SK-N-SH (cell line): Measurements from ENCODE around the gene KSR2. TPM values are rescaled to one million over a fixed set of nuclear protein-coding genes. Genes with fewer than 3 reads are reported as not detected.

Source experiments
- CTCF ChIA-PET: fragments of 300-600, 350-600 bp; formaldehyde crosslinking; extraction: SDS; loops from one replicate; lab custom pipeline; 2021; lab: Yijun Ruan, JAX
- POLR2A ChIA-PET: fragments of 350-600 bp; sonication (Branson Sonifier 250); formaldehyde crosslinking; extraction: SDS; loops from one replicate; lab custom pipeline; 2020; ENCODE audit warnings: antibody characterized with exemption, inconsistent platforms; lab: Yijun Ruan, JAX
- DNase-seq: peaks from one replicate; pipeline ENCODE4 v3.0.0; 2012
- H2AFZ ChIP-seq: fragments of 200-600 bp; sonication (generic); 2 replicates; pipeline ENCODE4 v1.8.1; 2016; ENCODE audit warnings: antibody characterized with exemption, mild to moderate bottlenecking, low read depth
- H3F3A ChIP-seq: fragments of 200-600 bp; sonication (generic); replicated peaks from 2 replicates; pipeline ENCODE3; 2016; ENCODE audit warnings: antibody characterized with exemption, mild to moderate bottlenecking; ENCODE audit not compliant: insufficient read depth
- H3K27ac ChIP-seq, 2 experiments: fragments of 200-500 bp in 1 of 2; fragments of 200-600 bp in 1 of 2; sonication (Bioruptor generic) in 1 of 2; sonication (generic), shearing (Covaris generic) in 1 of 2; 2 replicates each; pipeline versions ENCODE4 v1.5.1 to v1.6.1; 2014 to 2016; ENCODE audit warnings: low read depth in 2 of 2, inconsistent platforms in 1 of 2, low read length in 1 of 2, mild to moderate bottlenecking in 1 of 2, mixed read lengths in 1 of 2
- H3K27me3 ChIP-seq: fragments of 200-600 bp; sonication (generic), shearing (Covaris generic); 2 replicates; pipeline ENCODE4 v1.6.1; 2016; ENCODE audit warnings: mixed run types; ENCODE audit not compliant: insufficient read depth
- H3K36me3 ChIP-seq, 2 experiments: fragments of 200-500 bp in 1 of 2; fragments of 200-600 bp in 1 of 2; sonication (Bioruptor generic) in 1 of 2; sonication (generic) in 1 of 2; replicated peaks in 1 of 2; 2 replicates each; pipeline versions ENCODE3 to v1.5.1; 2014 to 2016; ENCODE audit warnings: low read length in 1 of 2, mild to moderate bottlenecking in 1 of 2; ENCODE audit not compliant: insufficient read depth in 2 of 2, control insufficient read depth in 1 of 2
- H3K4me1 ChIP-seq, 2 experiments: fragments of 200-500 bp in 1 of 2; fragments of 200-600 bp in 1 of 2; sonication (Bioruptor generic) in 1 of 2; sonication (generic), shearing (Covaris generic) in 1 of 2; 2 replicates each; pipeline versions ENCODE4 v1.5.1 to v1.6.1; 2014 to 2016; ENCODE audit warnings: low read depth in 1 of 2, low read length in 1 of 2, mixed run types in 1 of 2; ENCODE audit not compliant: insufficient read depth in 2 of 2, control insufficient read depth in 1 of 2
- H3K4me2 ChIP-seq: fragments of 200-600 bp; sonication (generic), shearing (Covaris generic); 2 replicates; pipeline ENCODE4 v1.6.1; 2017; ENCODE audit warnings: mixed run types
- H3K4me3 ChIP-seq, 2 experiments: fragments of 200-500 bp in 1 of 2; fragments of 200-600 bp in 1 of 2; sonication (Bioruptor generic) in 1 of 2; sonication (generic), shearing (Covaris generic) in 1 of 2; 2 replicates each; pipeline versions ENCODE4 v1.5.1 to v1.8.1; 2014 to 2016; ENCODE audit warnings: low read depth in 2 of 2, inconsistent platforms in 1 of 2, low read length in 1 of 2, mild to moderate bottlenecking in 1 of 2, mixed read lengths in 1 of 2, moderate library complexity in 1 of 2
- H3K79me2 ChIP-seq: fragments of 200-600 bp; sonication (generic); 2 replicates; pipeline ENCODE4 v1.8.1; 2017; ENCODE audit warnings: mild to moderate bottlenecking; ENCODE audit not compliant: insufficient read depth
- H3K9ac ChIP-seq: fragments of 200-600 bp; sonication (generic); 2 replicates; pipeline ENCODE4 v1.6.1; 2017; ENCODE audit warnings: mixed run types
- H3K9me2 ChIP-seq: fragments of 200-600 bp; sonication (generic); 2 replicates; pipeline ENCODE4 v1.6.1; 2017; ENCODE audit warnings: mixed run types
- H3K9me3 ChIP-seq: fragments of 200-600 bp; sonication (generic); 2 replicates; pipeline ENCODE4 v1.6.1; 2017; ENCODE audit warnings: mixed run types, mild to moderate bottlenecking, moderate library complexity
- H4K20me1 ChIP-seq: fragments of 200-600 bp; sonication (generic); 2 replicates; pipeline ENCODE4 v1.6.1; 2017; ENCODE audit warnings: mild to moderate bottlenecking, mixed run types; ENCODE audit not compliant: insufficient read depth
- ELF1 ChIP-seq: IDR thresholded peaks from 2 replicates; pipeline ENCODE4 v1.4.0; 2012
- FOXM1 ChIP-seq: IDR thresholded peaks from 2 replicates; pipeline ENCODE4 v1.4.0; 2012; ENCODE audit warnings: low read depth, mild to moderate bottlenecking
- GABPA ChIP-seq: IDR thresholded peaks from 2 replicates; pipeline ENCODE4 v1.4.0; 2012; ENCODE audit warnings: low read depth, mild to moderate bottlenecking
- GATA2 ChIP-seq: sonication (generic); formaldehyde crosslinking; IDR thresholded peaks from 2 replicates; pipeline ENCODE4 v1.5.0; 2020; ENCODE audit warnings: mild to moderate bottlenecking, missing genetic modification reagents
- MXI1 ChIP-seq: IDR thresholded peaks from 2 replicates; pipeline ENCODE4 v1.6.1; 2012; ENCODE audit warnings: mild to moderate bottlenecking, low read depth, low read length, improper control_type of control experiment
- NRF1 ChIP-seq: IDR thresholded peaks from 2 replicates; pipeline ENCODE4 v1.6.1; 2012; ENCODE audit warnings: low read depth, mild to moderate bottlenecking, low read length
- RXRA ChIP-seq: IDR thresholded peaks from 2 replicates; pipeline ENCODE4 v1.4.0; 2012; ENCODE audit warnings: low read depth, mild to moderate bottlenecking, borderline replicate concordance
- SIN3A ChIP-seq: IDR thresholded peaks from 2 replicates; pipeline ENCODE4 v1.6.1; 2012; ENCODE audit warnings: low read depth, mild to moderate bottlenecking, low read length, moderate library complexity, borderline replicate concordance
- TAF1 ChIP-seq: IDR thresholded peaks from 2 replicates; pipeline ENCODE4 v1.6.1; 2012; ENCODE audit warnings: low read depth, mild to moderate bottlenecking, low read length, moderate library complexity, borderline replicate concordance
- TCF12 ChIP-seq: IDR thresholded peaks from 2 replicates; pipeline ENCODE4 v1.4.0; 2012
- WGBS: methylation state at CpG from one replicate; pipeline ENCODE4 v1.1.6; 2017; ENCODE audit warnings: low lambda C conversion rate; 5-methylcytosine and 5-hydroxymethylcytosine counted together
- polyA plus RNA-seq, 3 experiments: library from polyadenylated mRNA; depleted of rRNA; stranded (reverse); fragments of >200 nt; gene quantifications; 2 replicates each; pipeline ENCODE4 v1.2.3, GENCODE V29; 2012
- TF ChIP-seq, protein P1 (sequence below): IDR thresholded peaks from 2 replicates; pipeline ENCODE4 v1.6.1; 2012; ENCODE audit warnings: mild to moderate bottlenecking, low read depth, low read length, moderate library complexity
- TF ChIP-seq, protein P2 (sequence below): IDR thresholded peaks from 2 replicates; pipeline ENCODE4; 2012
- TF ChIP-seq, protein P3 (sequence below): IDR thresholded peaks from 2 replicates; pipeline ENCODE4 v1.4.0; 2012; ENCODE audit warnings: low read depth
- TF ChIP-seq, protein P4 (sequence below): IDR thresholded peaks from 2 replicates; pipeline ENCODE4 v1.4.0; 2012; ENCODE audit warnings: low read depth, borderline replicate concordance
- TF ChIP-seq, protein P5 (sequence below): fragments of 150-350 bp; IDR thresholded peaks from 2 replicates; pipeline ENCODE4 v1.6.1; 2016; ENCODE audit warnings: mild to moderate bottlenecking, low read depth, low read length

Gene KSR2
- polyA plus RNA-seq, 1 of the 3 experiments (the other 2 are of a cell fraction) = 0.12 TPM

DNA sequence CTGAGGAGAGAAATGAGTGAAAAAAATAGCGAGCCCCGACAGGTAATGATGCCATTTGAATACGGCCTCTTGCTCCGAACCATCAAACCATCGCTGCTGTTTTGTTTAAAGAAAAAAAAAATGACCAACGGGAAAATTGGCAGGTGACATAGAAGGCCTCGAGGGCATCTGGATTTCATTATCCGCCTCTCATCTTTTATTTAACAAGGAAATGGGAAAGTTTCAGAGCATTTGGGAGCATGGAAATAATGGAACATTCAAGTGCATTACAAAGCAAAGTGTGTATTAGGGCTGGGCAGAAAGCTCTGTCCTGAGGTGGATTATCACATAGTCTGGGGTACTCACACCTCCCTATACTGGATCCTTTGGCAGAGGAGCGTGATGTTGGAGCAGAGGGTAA, 258.7 kb downstream of the KSR2 start (continued):
- TF ChIP-seq, protein P1, sequence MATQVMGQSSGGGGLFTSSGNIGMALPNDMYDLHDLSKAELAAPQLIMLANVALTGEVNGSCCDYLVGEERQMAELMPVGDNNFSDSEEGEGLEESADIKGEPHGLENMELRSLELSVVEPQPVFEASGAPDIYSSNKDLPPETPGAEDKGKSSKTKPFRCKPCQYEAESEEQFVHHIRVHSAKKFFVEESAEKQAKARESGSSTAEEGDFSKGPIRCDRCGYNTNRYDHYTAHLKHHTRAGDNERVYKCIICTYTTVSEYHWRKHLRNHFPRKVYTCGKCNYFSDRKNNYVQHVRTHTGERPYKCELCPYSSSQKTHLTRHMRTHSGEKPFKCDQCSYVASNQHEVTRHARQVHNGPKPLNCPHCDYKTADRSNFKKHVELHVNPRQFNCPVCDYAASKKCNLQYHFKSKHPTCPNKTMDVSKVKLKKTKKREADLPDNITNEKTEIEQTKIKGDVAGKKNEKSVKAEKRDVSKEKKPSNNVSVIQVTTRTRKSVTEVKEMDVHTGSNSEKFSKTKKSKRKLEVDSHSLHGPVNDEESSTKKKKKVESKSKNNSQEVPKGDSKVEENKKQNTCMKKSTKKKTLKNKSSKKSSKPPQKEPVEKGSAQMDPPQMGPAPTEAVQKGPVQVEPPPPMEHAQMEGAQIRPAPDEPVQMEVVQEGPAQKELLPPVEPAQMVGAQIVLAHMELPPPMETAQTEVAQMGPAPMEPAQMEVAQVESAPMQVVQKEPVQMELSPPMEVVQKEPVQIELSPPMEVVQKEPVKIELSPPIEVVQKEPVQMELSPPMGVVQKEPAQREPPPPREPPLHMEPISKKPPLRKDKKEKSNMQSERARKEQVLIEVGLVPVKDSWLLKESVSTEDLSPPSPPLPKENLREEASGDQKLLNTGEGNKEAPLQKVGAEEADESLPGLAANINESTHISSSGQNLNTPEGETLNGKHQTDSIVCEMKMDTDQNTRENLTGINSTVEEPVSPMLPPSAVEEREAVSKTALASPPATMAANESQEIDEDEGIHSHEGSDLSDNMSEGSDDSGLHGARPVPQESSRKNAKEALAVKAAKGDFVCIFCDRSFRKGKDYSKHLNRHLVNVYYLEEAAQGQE = no peak
- no peak for TF ChIP-seq GATA2
- TF ChIP-seq, protein P2, sequence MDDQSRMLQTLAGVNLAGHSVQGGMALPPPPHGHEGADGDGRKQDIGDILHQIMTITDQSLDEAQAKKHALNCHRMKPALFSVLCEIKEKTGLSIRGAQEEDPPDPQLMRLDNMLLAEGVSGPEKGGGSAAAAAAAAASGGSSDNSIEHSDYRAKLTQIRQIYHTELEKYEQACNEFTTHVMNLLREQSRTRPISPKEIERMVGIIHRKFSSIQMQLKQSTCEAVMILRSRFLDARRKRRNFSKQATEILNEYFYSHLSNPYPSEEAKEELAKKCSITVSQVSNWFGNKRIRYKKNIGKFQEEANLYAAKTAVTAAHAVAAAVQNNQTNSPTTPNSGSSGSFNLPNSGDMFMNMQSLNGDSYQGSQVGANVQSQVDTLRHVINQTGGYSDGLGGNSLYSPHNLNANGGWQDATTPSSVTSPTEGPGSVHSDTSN = no peak

DNA sequence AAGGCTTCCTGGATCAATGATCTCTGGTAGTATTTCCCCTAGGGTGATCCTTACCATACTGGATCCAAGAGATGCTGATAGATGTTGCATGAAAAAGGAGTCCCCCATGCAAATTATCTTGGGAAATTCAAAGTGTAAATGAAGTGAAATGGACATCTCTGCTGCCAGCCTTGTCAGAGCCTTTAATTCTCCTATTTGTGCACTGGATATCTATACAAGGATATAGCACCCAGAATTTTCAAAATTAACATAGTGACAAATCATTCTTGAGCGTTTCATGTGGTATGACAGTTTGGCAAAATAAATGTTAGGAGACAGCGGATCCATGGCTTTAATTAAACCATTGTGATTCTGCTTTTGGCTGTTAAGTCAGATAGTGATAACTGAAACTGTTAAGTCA, 260.9 kb downstream of the KSR2 start:
- H3K27me3 ChIP-seq = no peaks in the 10 kb centered on the region
- no peaks in the 10 kb centered on the region for H3K36me3 ChIP-seq
- WGBS = 64% methylated on average over 2 of the region's 2 CpGs
- no peak overlapping the region for H3K9ac ChIP-seq
- H3K27ac ChIP-seq = no peak overlapping the region
- no peak for DNase-seq
- no peak overlapping the region for H2AFZ ChIP-seq
- H3K9me2 ChIP-seq = no peaks in the 10 kb centered on the region
- no peak overlapping the region for H3K4me2 ChIP-seq
- no peak for TF ChIP-seq GATA2
- TF ChIP-seq, protein P2 = no peak
- TF ChIP-seq RXRA = no peak
- no peak for TF ChIP-seq MXI1
- no peak for TF ChIP-seq TCF12
- TF ChIP-seq, protein P3, sequence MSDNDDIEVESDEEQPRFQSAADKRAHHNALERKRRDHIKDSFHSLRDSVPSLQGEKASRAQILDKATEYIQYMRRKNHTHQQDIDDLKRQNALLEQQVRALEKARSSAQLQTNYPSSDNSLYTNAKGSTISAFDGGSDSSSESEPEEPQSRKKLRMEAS = no peak
- no peak for TF ChIP-seq SIN3A
- H3K9me3 ChIP-seq = no peaks in the 10 kb centered on the region
- no peaks in the 10 kb centered on the region for H4K20me1 ChIP-seq
- CTCF ChIA-PET = no interaction called here
- H3K4me3 ChIP-seq = no peak overlapping the region
- POLR2A ChIA-PET = no interaction called here
- H3K79me2 ChIP-seq = no peaks in the 10 kb centered on the region
- H3F3A ChIP-seq = no peaks in the 10 kb centered on the region
- peaks cover 0 to 3% of the 10 kb centered on the region in 2 experiments; a peak in 1 of 4 replicates for H3K4me1 ChIP-seq

DNA sequence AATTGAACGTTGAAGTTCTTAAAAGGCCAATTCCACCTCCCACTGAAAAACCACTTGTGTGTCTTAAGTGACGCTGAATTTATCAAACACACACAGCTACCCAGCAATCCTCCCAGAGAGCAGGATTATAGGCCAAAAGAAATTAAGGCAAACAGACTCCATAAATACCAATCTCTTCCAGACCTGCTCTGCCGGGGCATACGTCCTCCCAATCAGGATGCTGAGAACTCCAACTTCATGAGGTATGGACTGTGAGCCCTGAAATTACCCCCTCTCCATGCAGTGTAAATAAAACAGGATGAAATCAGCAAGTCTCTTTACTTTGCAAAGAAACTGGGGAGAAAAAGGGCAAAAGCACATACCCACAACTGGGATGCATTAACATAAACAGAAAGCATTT, 265.2 kb downstream of the KSR2 start:
- Histone ChIP-seq H3K9me3 (no peaks in the 10 kb centered on the region), H3K9me2 (no peaks in the 10 kb centered on the region), H2AFZ (no peak overlapping the region), H3K36me3 (no peaks in the 10 kb centered on the region), H3K27ac (no peak overlapping the region), H3K27me3 (no peaks in the 10 kb centered on the region), H3F3A (no peaks in the 10 kb centered on the region), H3K79me2 (no peaks in the 10 kb centered on the region), H3K9ac (no peak overlapping the region), H3K4me2 (no peak overlapping the region), H4K20me1 (no peaks in the 10 kb centered on the region), H3K4me3 (no peak overlapping the region), H3K4me1 (no peaks in the 10 kb centered on the region; a peak in 1 of 4 replicates)
- no peak for DNase-seq
- WGBS = 70% methylated on average over 4 of the region's 4 CpGs
- POLR2A ChIA-PET = interaction anchor here (0.5 kb wide), 1 partner anchor 27 kb away, joined by 3 read pairs; no protein-coding TSS in a partner anchor
- CTCF ChIA-PET = interaction anchor here (1.5 to 2.3 kb wide), 2 partner anchors 116 to 134 kb away, joined by 6 to 8 read pairs; no protein-coding TSS in a partner anchor
- TF ChIP-seq ELF1 (no peak), FOXM1 (no peak), NRF1 (no peak), TAF1 (no peak), GABPA (no peak), MXI1 (no peak)
- TF ChIP-seq, protein P4, sequence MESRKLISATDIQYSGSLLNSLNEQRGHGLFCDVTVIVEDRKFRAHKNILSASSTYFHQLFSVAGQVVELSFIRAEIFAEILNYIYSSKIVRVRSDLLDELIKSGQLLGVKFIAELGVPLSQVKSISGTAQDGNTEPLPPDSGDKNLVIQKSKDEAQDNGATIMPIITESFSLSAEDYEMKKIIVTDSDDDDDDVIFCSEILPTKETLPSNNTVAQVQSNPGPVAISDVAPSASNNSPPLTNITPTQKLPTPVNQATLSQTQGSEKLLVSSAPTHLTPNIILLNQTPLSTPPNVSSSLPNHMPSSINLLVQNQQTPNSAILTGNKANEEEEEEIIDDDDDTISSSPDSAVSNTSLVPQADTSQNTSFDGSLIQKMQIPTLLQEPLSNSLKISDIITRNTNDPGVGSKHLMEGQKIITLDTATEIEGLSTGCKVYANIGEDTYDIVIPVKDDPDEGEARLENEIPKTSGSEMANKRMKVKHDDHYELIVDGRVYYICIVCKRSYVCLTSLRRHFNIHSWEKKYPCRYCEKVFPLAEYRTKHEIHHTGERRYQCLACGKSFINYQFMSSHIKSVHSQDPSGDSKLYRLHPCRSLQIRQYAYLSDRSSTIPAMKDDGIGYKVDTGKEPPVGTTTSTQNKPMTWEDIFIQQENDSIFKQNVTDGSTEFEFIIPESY = no peak
- TF ChIP-seq, protein P5, sequence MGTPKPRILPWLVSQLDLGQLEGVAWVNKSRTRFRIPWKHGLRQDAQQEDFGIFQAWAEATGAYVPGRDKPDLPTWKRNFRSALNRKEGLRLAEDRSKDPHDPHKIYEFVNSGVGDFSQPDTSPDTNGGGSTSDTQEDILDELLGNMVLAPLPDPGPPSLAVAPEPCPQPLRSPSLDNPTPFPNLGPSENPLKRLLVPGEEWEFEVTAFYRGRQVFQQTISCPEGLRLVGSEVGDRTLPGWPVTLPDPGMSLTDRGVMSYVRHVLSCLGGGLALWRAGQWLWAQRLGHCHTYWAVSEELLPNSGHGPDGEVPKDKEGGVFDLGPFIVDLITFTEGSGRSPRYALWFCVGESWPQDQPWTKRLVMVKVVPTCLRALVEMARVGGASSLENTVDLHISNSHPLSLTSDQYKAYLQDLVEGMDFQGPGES = no peak
